Mesendoderm (in vitro differentiated cells): ENCODE measurements around the gene NASP.

Source experiments
- DNase-seq: peaks from one replicate; pipeline ENCODE4 v3.0.0; 2013
- H2AK5ac ChIP-seq: 2 replicates; pipeline ENCODE4 v1.6.1; 2013; ENCODE audit warnings: low read length, inconsistent platforms
- H2BK120ac ChIP-seq: 2 replicates; pipeline ENCODE4 v1.6.1; 2013; ENCODE audit warnings: low read depth, mild to moderate bottlenecking, low read length, moderate library complexity, mixed read lengths
- H2BK15ac ChIP-seq: replicated peaks from 2 replicates; pipeline ENCODE4 v1.6.1; 2013; ENCODE audit warnings: low read depth, mild to moderate bottlenecking, moderate library complexity
- H2BK5ac ChIP-seq: 2 replicates; pipeline ENCODE4 v1.6.1; 2013; ENCODE audit warnings: low read length, inconsistent platforms
- H3K18ac ChIP-seq: 2 replicates; pipeline ENCODE4 v1.6.1; 2013; ENCODE audit warnings: mild to moderate bottlenecking, low read length, mixed read lengths
- H3K23ac ChIP-seq: one replicate; pipeline ENCODE4 v1.6.1; 2013; ENCODE audit warnings: low read length
- H3K27ac ChIP-seq: 2 replicates; pipeline ENCODE4 v1.5.1; 2013; ENCODE audit warnings: low read depth, mild to moderate bottlenecking, inconsistent platforms, low read length, moderate library complexity
- H3K27me3 ChIP-seq: 2 replicates; pipeline ENCODE4 v1.6.1; 2013; ENCODE audit warnings: low read length, control low read depth, mild to moderate bottlenecking, inconsistent platforms; ENCODE audit not compliant: insufficient read depth, poor library complexity
- H3K36me3 ChIP-seq: 2 replicates; pipeline ENCODE4 v1.6.1; 2013; ENCODE audit warnings: low read length, inconsistent platforms; ENCODE audit not compliant: control insufficient read depth, insufficient read depth
- H3K4ac ChIP-seq: one replicate; pipeline ENCODE4 v1.6.1; 2013; ENCODE audit warnings: low read depth, mild to moderate bottlenecking, low read length, moderate library complexity
- H3K4me1 ChIP-seq: 2 replicates; pipeline ENCODE4 v1.6.1; 2013; ENCODE audit warnings: low read depth, low read length, inconsistent platforms; ENCODE audit not compliant: control insufficient read depth
- H3K4me2 ChIP-seq: 2 replicates; pipeline ENCODE4 v1.6.1; 2013; ENCODE audit warnings: low read length
- H3K4me3 ChIP-seq: 2 replicates; pipeline ENCODE4 v1.5.1; 2013; ENCODE audit warnings: mild to moderate bottlenecking, low read length
- H3K56ac ChIP-seq: one replicate; pipeline ENCODE4 v1.6.1; 2013; ENCODE audit warnings: low read length
- H3K79me1 ChIP-seq: 2 replicates; pipeline ENCODE4 v1.6.1; 2013; ENCODE audit warnings: low read length, inconsistent platforms
- H3K79me2 ChIP-seq: 2 replicates; pipeline ENCODE4 v1.6.1; 2013; ENCODE audit warnings: mild to moderate bottlenecking, low read length; ENCODE audit not compliant: control insufficient read depth, insufficient read depth
- H3K9ac ChIP-seq: 2 replicates; pipeline ENCODE4 v1.6.1; 2013; ENCODE audit warnings: low read length, inconsistent platforms
- H4K5ac ChIP-seq: one replicate; pipeline ENCODE4 v1.6.1; 2013; ENCODE audit warnings: low read length
- H4K8ac ChIP-seq: one replicate; pipeline ENCODE4 v1.6.1; 2013; ENCODE audit warnings: low read depth, mild to moderate bottlenecking, control low read depth, low read length, moderate library complexity
- WGBS: extraction: QIAGEN DNeasy Blood & Tissue Kit; methylation state at CpG from one replicate; pipeline ENCODE4 v1.1.7; 2013; ENCODE audit warnings: low lambda C conversion rate, missing lambda C conversion rate; ENCODE audit not compliant: insufficient coverage; ENCODE audit errors: extremely low coverage; 5-methylcytosine and 5-hydroxymethylcytosine counted together

NASP gene

GRCh38 chr1:45643978-45644377 lies 60.1 kb downstream of the NASP start:
- Histone ChIP-seq H2AK5ac (no peak overlapping the region), H3K79me1 (peaks cover 6% of the 10 kb centered on the region), H2BK15ac (no peak overlapping the region), H3K23ac (no peak overlapping the region), H3K4ac (no peak overlapping the region), H3K36me3 (peaks cover 3% of the 10 kb centered on the region), H3K56ac (no peak overlapping the region), H3K9ac (no peak overlapping the region), H2BK5ac (no peak overlapping the region), H3K27me3 (no peaks in the 10 kb centered on the region), H2BK120ac (no peak overlapping the region), H3K4me3 (no peak overlapping the region), H3K4me1 (no peaks in the 10 kb centered on the region), H4K8ac (no peak overlapping the region), H3K27ac (no peak overlapping the region), H3K4me2 (no peak overlapping the region), H3K18ac (no peak overlapping the region), H4K5ac (no peak overlapping the region), H3K79me2 (peaks cover 2% of the 10 kb centered on the region)
- no peak for DNase-seq

GRCh38 chr1:45644661-45645060 lies 60.8 kb downstream of the NASP start:
- peaks cover 3% of the 10 kb centered on the region for H3K36me3 ChIP-seq
- H2BK15ac ChIP-seq: no peak overlapping the region
- H3K79me1 ChIP-seq: peaks cover 6% of the 10 kb centered on the region
- H4K8ac ChIP-seq: no peak overlapping the region
- no peak overlapping the region for H3K4me2 ChIP-seq
- no peak overlapping the region for H3K4ac ChIP-seq
- no peaks in the 10 kb centered on the region for H3K27me3 ChIP-seq
- no peak overlapping the region for H2BK5ac ChIP-seq
- H3K56ac ChIP-seq: no peak overlapping the region
- no CpG with 5 or more reads among the region's 2 CpGs for WGBS
- no peak overlapping the region for H3K18ac ChIP-seq
- no peak overlapping the region for H3K4me3 ChIP-seq
- H3K23ac ChIP-seq: no peak overlapping the region
- no peak overlapping the region for H3K9ac ChIP-seq
- H4K5ac ChIP-seq: no peak overlapping the region
- no peak overlapping the region for H2AK5ac ChIP-seq
- no peak overlapping the region for H2BK120ac ChIP-seq
- H3K4me1 ChIP-seq: no peaks in the 10 kb centered on the region
- no peak overlapping the region for H3K27ac ChIP-seq
- peaks cover 2% of the 10 kb centered on the region for H3K79me2 ChIP-seq
- DNase-seq: no peak

DNA sequence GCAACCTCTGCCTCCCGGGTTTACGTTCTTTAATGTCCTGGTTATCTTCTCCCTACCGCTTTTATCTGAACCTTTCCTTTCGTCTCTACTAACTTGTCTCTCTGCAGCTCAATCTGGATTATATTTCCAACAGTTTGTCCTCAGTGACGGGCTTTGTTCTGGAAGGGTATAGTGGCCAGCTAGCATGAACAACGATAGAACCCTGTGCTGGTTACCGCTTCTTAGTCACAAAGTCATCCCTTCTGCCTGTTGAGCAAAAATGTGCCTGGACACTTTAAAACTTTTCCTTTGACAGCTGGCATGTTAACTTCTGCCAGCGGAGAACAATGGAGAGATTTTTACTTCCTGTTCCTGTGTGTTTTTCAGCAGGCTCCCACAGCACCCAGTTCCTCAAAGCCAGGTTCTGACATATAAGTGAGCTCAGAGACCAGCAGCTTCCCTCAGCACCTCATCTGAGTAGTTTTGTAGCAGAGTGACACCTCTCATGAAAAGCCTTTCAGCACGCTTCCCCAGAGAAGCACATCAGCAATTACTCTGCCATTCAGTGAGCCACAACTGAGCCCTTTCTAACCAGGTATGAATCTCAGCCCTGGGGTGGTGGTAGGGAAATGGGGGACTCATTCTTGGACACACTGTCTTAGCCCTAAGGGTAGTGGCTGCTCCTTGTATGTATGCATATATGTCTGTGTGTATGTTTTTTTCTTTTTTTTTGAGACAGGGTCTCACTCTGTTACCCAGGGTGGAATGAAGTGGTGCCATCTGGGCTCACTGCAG lies 63.6 kb downstream of the NASP start:
- H3K36me3 ChIP-seq: peaks cover 2% of the 10 kb centered on the region
- H3K56ac ChIP-seq: no peak overlapping the region
- H3K4me1 ChIP-seq: no peaks in the 10 kb centered on the region
- H2BK15ac ChIP-seq: no peak overlapping the region
- H3K79me1 ChIP-seq: peaks cover 11% of the 10 kb centered on the region
- H2BK5ac ChIP-seq: no peak overlapping the region
- H3K9ac ChIP-seq: no peak overlapping the region
- no peak overlapping the region for H4K8ac ChIP-seq
- WGBS: no CpG with 5 or more reads among the region's 9 CpGs
- H3K4me2 ChIP-seq: no peak overlapping the region
- H3K4ac ChIP-seq: no peak overlapping the region
- no peak overlapping the region for H3K23ac ChIP-seq
- no peaks in the 10 kb centered on the region for H3K27me3 ChIP-seq
- H3K18ac ChIP-seq: no peak overlapping the region
- H3K79me2 ChIP-seq: peaks cover 2% of the 10 kb centered on the region
- H2AK5ac ChIP-seq: no peak overlapping the region
- H3K27ac ChIP-seq: no peak overlapping the region
- H2BK120ac ChIP-seq: no peak overlapping the region
- no peak for DNase-seq
- no peak overlapping the region for H3K4me3 ChIP-seq
- H4K5ac ChIP-seq: no peak overlapping the region

DNA sequence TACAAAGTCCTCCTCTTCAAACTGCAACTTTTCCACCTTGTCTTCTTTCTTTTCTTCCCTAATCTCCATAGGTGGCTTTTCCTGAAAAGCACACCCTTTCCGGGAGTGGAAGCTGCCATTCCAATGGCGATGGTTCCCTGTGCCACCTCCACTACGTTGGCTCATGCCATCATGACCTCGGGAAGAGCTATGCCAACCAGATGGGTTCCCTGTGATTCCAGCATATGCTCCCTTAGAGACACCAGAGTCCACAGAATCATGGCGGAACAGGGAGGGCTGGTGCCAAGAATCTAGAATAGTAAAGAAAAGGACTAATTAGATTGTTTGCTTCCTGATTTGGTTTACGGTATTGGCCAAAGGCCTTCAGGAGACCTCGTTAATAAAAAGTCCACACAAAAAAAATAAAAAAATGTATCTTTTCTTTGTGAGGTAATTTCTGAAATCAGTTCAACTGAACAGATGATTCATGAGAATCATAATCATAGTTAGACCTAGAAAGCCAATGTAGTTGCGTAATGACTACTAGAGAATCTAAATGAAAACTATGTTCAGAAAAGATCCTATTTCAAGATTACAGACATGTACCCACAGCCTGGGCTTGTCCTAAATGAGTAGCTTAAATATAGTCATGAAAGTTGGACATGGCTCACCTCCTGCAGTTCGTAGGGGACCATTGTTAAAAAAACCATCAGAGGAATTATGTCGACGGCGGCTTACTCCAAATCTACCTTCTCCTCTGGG lies 70.9 kb downstream of the NASP start:
- DNase-seq: no peak
- Histone ChIP-seq H3K4me2 (no peak overlapping the region), H4K8ac (no peak overlapping the region), H3K56ac (no peak overlapping the region), H3K4me1 (no peaks in the 10 kb centered on the region), H2BK15ac (no peak overlapping the region), H3K79me1 (peaks cover 7% of the 10 kb centered on the region), H3K4ac (no peak overlapping the region), H3K23ac (no peak overlapping the region), H2AK5ac (no peak overlapping the region), H3K27me3 (no peaks in the 10 kb centered on the region), H2BK120ac (no peak overlapping the region), H3K4me3 (no peak overlapping the region), H3K27ac (no peak overlapping the region), H3K36me3 (peaks cover 6% of the 10 kb centered on the region), H3K18ac (no peak overlapping the region), H3K9ac (no peak overlapping the region), H3K79me2 (no peaks in the 10 kb centered on the region), H2BK5ac (no peak overlapping the region), H4K5ac (no peak overlapping the region)
- WGBS: no CpG with 5 or more reads among the region's 12 CpGs

- Histone ChIP-seq H3K36me3 (peaks cover 8% of the 10 kb centered on the region), H3K18ac (no peak overlapping the region), H2BK120ac (no peak overlapping the region), H4K8ac (no peak overlapping the region), H2AK5ac (no peak overlapping the region), H3K23ac (no peak overlapping the region), H3K79me1 (peaks cover 3% of the 10 kb centered on the region), H3K4me2 (no peak overlapping the region), H3K4me3 (no peak overlapping the region), H2BK5ac (no peak overlapping the region), H3K27ac (no peak overlapping the region), H3K4ac (no peak overlapping the region), H3K9ac (no peak overlapping the region), H4K5ac (no peak overlapping the region), H3K4me1 (no peaks in the 10 kb centered on the region), H3K79me2 (peaks cover 3% of the 10 kb centered on the region), H2BK15ac (no peak overlapping the region), H3K56ac (no peak overlapping the region), H3K27me3 (no peaks in the 10 kb centered on the region)
- no CpG with 5 or more reads among the region's 3 CpGs for WGBS
- DNase-seq: no peak
Observed at GRCh38 chr1:45656573-45657226, 72.9 kb downstream of the NASP start.
